Nucleus accumbens (tissue), 56 donors: ENCODE results near the gene SLAMF8.

Experiments
- DNase-seq, 56 donors: peaks; one replicate each; lab custom pipeline; 2025; lab: John Stamatoyannopoulos, UW

Gene SLAMF8

GRCh38 chr1:159826441-159827101 lies at the start of gene SLAMF8:
Gene SLAMF8 (plus strand): TSS chr1:159826873. CDS start chr1:159826899, 26 bp downstream.
- peak in 8 of 56 donors; percentile 1 to 26 (median 7) for DNase-seq

GRCh38 chr1:159778266-159778665 lies 48.4 kb upstream of the SLAMF8 start:
- no peak for DNase-seq

DNA sequence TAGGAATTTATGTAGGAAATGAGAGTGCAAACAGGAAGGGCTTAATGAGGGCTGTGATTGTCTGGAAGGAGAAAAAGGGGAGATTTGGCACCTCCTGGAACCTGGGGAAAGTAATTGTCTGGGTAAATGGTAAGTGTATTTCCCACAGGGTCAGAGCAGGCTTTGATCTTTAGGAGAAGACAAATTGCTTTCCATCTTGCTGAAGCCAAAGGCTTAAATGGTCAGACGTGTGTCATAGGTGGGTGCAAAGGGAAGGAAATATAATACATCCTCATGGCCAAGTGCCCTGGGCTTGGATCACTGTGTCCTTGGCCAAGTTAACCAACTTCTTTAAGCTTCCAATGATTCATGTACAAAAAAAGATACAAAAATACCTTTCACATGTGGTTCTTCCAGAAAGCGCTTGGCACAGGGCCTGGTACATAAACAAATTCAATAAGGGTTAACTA lies 47.2 kb upstream of the SLAMF8 start:
- DNase-seq: no peak

DNA sequence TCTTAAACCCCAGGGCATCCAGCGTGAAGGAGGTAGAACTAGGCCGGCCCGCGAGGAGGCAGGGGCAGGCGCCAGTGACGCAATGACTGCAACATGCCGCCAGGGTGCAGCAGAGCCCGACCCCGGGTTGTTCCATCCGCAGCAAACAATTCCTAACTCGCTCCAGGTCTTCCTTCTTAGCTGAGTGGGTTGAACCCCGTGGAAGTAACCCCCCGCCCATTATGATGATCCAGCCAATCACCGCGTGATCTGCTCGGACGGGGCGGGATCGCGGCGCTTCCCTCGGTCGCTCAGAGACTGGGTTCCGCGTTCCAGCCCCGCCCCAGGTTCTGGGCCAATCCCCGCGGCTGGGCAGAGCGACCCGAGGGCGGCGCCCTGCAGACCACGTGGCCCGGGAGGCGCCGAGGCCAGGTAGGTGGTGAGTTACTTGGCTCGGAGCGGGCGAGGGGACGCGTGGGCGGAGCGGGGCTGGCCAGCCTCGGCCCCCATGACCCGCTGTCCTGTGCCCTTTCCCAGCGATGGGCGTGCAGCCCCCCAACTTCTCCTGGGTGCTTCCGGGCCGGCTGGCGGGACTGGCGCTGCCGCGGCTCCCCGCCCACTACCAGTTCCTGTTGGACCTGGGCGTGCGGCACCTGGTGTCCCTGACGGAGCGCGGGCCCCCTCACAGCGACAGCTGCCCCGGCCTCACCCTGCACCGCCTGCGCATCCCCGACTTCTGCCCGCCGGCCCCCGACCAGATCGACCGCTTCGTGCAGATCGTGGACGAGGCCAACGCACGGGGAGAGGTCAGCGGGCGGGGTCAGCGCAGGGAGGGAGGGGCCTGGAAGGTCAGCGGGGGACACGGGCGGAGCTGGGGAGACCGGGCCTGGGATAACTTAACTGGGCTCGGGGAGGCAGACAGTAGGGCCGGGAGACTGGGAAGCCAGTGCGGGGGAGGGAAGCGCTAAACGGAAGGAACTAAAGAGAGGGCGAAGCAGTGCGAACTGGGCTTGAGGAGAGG lies 45.8 kb upstream of the SLAMF8 start, which contains the start of gene DUSP23:
Gene DUSP23, plus strand, starts transcription at position 380 of the 1,000 bp plus-strand sequence. Its CDS starts 139 bp downstream, at position 519.
- DNase-seq: peak; percentile 57 to 98 (median 94)

- no peak for DNase-seq
Observed at GRCh38 chr1:159781992-159782391, 44.7 kb upstream of the SLAMF8 start.

- no peak for DNase-seq
Observed at GRCh38 chr1:159783724-159784123, 42.9 kb upstream of the SLAMF8 start.

GRCh38 chr1:159786465-159786864 lies 40.2 kb upstream of the SLAMF8 start:
- DNase-seq: no peak

GRCh38 chr1:159786966-159787365 lies 39.7 kb upstream of the SLAMF8 start:
- no peak for DNase-seq

GRCh38 chr1:159790237-159790917 lies 36.3 kb upstream of the SLAMF8 start:
- no peak for DNase-seq

GRCh38 chr1:159791031-159791430 lies 35.6 kb upstream of the SLAMF8 start:
- DNase-seq: no peak

GRCh38 chr1:159791461-159791860 lies 35.2 kb upstream of the SLAMF8 start:
- DNase-seq: no peak

- DNase-seq: no peak
Observed at GRCh38 chr1:159795534-159795933, 31.1 kb upstream of the SLAMF8 start.

- peak in 38 of 56 donors; percentile 1 to 61 (median 16) for DNase-seq
Observed at GRCh38 chr1:159798893-159799292, 27.8 kb upstream of the SLAMF8 start.

- DNase-seq: no peak
Observed at GRCh38 chr1:159799446-159799985, 27.2 kb upstream of the SLAMF8 start.

DNA sequence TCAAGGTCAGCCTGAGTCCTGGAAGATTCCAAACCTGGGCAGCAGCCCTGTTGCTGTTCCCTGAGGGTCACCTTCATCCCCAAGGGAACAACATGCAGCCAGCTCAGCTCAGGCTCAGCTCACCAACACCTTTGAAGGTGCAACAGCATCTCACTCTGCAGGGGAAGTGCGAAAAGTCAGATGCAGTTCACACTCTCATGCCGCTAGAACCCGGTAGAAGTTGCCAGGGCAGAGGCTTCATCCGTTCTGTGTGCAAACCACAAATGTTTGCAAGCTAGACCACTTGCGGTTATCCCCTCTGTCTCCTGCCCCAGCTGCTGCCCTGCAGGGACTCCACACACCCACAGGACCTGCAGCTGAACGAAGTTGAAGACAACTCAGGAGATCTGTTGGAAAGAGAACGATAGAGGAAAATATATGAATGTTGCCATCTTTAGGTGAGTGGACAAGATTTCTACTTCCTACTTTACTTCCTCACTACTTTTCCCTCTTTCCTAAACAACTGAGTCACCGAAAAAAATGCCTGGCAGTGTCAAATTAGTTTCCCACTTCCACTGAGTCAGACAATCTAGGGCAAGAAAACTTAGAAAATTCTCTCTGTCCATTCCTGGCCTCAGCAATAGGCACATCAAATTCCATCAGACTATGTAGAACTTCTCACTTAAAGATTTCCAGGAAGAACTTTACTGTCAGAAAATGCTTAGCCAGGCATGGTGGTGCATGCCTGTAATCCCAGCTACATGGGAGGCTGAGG lies 26.3 kb upstream of the SLAMF8 start:
- no peak for DNase-seq

- no peak for DNase-seq
Observed at GRCh38 chr1:159802111-159802510, 24.6 kb upstream of the SLAMF8 start, which contains the start of gene FCRL6. Gene FCRL6 (plus strand): TSS chr1:159802360. CDS start chr1:159802425, 65 bp downstream.

DNA sequence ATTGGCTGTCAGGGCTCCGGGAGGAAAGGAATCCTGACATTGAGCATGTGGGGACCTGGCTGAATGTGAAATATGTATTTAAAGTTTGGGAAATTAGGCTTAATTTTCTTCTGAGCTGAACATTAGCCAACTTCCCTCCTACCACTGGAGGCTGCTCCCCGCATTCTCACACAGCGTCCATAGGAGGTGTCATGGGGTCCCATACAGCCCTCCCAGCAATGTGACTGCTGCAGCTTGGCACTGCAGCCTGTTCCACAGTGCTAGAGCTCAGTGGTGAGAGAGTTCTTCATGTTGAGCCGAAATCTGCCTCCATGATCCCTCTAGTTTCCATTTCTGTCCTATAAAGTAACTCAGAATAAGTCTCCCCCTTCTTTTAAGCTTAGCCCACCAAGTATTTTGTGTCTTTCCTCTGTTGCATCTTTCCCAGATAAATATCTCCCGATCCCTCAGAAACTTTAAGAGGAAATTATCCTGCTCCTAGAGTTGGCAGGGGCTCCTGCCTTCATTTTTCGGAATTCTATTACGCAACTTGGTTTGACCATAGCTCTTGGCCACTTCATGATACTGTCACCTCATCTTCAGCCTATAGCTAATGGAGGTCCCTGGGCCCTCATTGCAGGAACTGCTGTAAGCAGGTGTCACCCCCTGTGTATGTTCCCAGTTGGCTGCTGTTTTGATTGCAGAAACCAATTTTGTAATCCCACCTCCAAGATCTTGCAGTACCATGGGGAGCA lies 22.6 kb upstream of the SLAMF8 start:
- no peak for DNase-seq

- no peak for DNase-seq
Observed at GRCh38 chr1:159804924-159805323, 21.7 kb upstream of the SLAMF8 start.

GRCh38 chr1:159815926-159816325 lies 10.7 kb upstream of the SLAMF8 start:
- no peak for DNase-seq
